Transverse colon (tissue), 4 donors: ENCODE results near the gene PRUNE1. TPM values are rescaled to one million over a fixed set of nuclear protein-coding genes. Genes with fewer than 3 reads are reported as not detected.

ENCODE experiments used
- DNase-seq: peaks from one replicate; pipeline ENCODE4 v3.0.0-alpha.2; 2019
- H3K27ac ChIP-seq, 4 donors: fragments of 200-600 bp; sonication (generic); 2 replicates each; pipeline ENCODE4 v1.5.1; 2016 to 2018; ENCODE audit warnings: inconsistent platforms in 4 of 4
- H3K27me3 ChIP-seq: fragments of 200-600 bp; sonication (generic); 2 replicates; pipeline ENCODE4 v1.5.1; 2017; ENCODE audit warnings: inconsistent platforms
- H3K36me3 ChIP-seq, 4 donors: fragments of 200-600 bp; sonication (generic); 2 replicates each; pipeline ENCODE4 v1.5.1; 2017 to 2019; ENCODE audit warnings: inconsistent platforms in 4 of 4
- H3K4me1 ChIP-seq, 4 donors: fragments of 200-600 bp; sonication (generic); 2 replicates each; pipeline ENCODE4 v1.5.1; 2017 to 2020; ENCODE audit warnings: inconsistent platforms in 4 of 4
- H3K4me3 ChIP-seq, 4 donors: fragments of 200-600 bp; sonication (generic); 1 replicate in 1 of 4; 2 replicates in 3 of 4; pipeline versions ENCODE4 v1.5.1 to v1.6.1; 2017 to 2019; ENCODE audit warnings: inconsistent platforms in 4 of 4
- H3K9me3 ChIP-seq, 2 donors: fragments of 200-600 bp; sonication (generic); 2 replicates each; pipeline ENCODE4 v1.5.1; 2017 to 2019; ENCODE audit warnings: inconsistent platforms in 2 of 2
- CTCF ChIP-seq, 5 experiments: fragments of 200-600 bp in 3 of 5; fragments of 450-650 bp in 2 of 5; sonication (generic) in 3 of 5; IDR thresholded peaks; 1 replicate in 2 of 5; 2 replicates in 3 of 5; pipeline ENCODE4 v1.5.1; 2016 to 2017; ENCODE audit warnings: antibody characterized with exemption in 5 of 5, inconsistent platforms in 3 of 5, mild to moderate bottlenecking in 2 of 5, moderate library complexity in 1 of 5
- EP300 ChIP-seq: sonication (generic); formaldehyde crosslinking; IDR thresholded peaks from one replicate; pipeline ENCODE4 v1.6.1; 2017; ENCODE audit warnings: antibody characterized with exemption, low read depth
- POLR2A ChIP-seq: fragments of 450-650 bp; IDR thresholded peaks from one replicate; pipeline ENCODE4 v1.6.1; 2016; ENCODE audit warnings: antibody characterized with exemption, mild to moderate bottlenecking, moderate library complexity
- POLR2AphosphoS5 ChIP-seq, 3 donors: sonication (generic); formaldehyde crosslinking; IDR thresholded peaks; one replicate each; pipeline ENCODE4 v1.6.1; 2016; ENCODE audit warnings: antibody characterized with exemption in 3 of 3
- WGBS, 2 donors: methylation state at CpG; one replicate each; pipeline ENCODE4 v1.1.5; 2018; ENCODE audit warnings: low coverage in 1 of 2; 5-methylcytosine and 5-hydroxymethylcytosine counted together
- in situ Hi-C, 4 donors: fragments of 200-750 bp; cut with MboI; loops; one replicate each; pipeline versions ENCODE4 v1.15.0 to v1.15.1; 2017; ENCODE audit warnings: low sequenced_read_pairs in 3 of 4, low pct_ligation_motif_present in 1 of 4, low pct_unique_long_range_greater_than_20kb in 1 of 4
- intact Hi-C: fragments of 100-400 bp; cut with DNase I; formaldehyde crosslinking; loops from one replicate; pipeline ENCODE4 v1.15.1; 2023; ENCODE audit warnings: low total_unique reads
- total RNA-seq, 4 donors: library from RNA; depleted of rRNA; stranded (reverse); fragments of >200 nt; gene quantifications; one replicate each; pipeline ENCODE4 v1.1.0, GENCODE V29; 2016

Gene PRUNE1
- total RNA-seq, 4 donors from 2014 or later, result 9.0 to 80.4 (median 26.8) TPM

DNA sequence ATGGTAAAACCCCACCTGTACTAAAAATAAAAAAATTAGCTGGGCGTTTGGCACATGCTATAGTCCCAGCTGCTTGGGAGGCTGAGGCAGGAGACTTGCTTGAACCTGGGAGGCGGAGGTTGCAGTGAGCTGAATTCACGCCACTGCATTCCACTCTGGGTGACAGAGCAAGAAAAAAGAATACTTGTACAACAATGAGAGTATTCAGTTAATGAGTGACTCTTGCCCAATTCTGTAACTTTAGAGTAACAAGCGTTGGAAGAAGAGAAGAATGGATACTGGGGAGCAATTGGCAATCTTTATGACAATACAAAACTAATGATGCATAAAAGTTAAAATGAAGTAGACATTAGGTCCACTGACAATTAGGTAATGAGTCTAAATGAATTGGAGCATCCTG lies 15.6 kb upstream of the PRUNE1 start:
- no peak overlapping the region for H3K27ac ChIP-seq
- intact Hi-C loops (no loop called here), in situ Hi-C loops (loop anchor here in 1 of 4 donors (10.0 kb wide), 1 partner anchor 168 kb away; no protein-coding TSS in a partner anchor)
- DNase-seq, result no peak
- H3K4me3 ChIP-seq, result no peak overlapping the region
- H3K9me3 ChIP-seq, result no peaks in the 10 kb centered on the region
- TF ChIP-seq POLR2A (no peak), EP300 (no peak), POLR2AphosphoS5 (IDR thresholded peaks at IDR 0.05) (no peak), CTCF (IDR thresholded peaks at IDR 0.05) (no peak)
- peaks cover 0 to 6% (median 0%) of the 10 kb centered on the region in 4 donors for H3K36me3 ChIP-seq
- H3K4me1 ChIP-seq, result peaks cover 0 to 7% (median 0%) of the 10 kb centered on the region in 4 donors
- 69 to 72% methylated on average over 4 of the region's 4 CpGs for WGBS, 2 donors
- H3K27me3 ChIP-seq, result no peaks in the 10 kb centered on the region

GRCh38 chr1:150994248-150994647 lies 14.0 kb upstream of the PRUNE1 start:
- Histone ChIP-seq H3K4me1 (peaks cover 0 to 7% (median 0%) of the 10 kb centered on the region in 4 donors), H3K27me3 (no peaks in the 10 kb centered on the region), H3K4me3 (no peak overlapping the region), H3K27ac (no peak overlapping the region), H3K36me3 (peaks cover 0 to 11% (median 4%) of the 10 kb centered on the region in 4 donors), H3K9me3 (no peaks in the 10 kb centered on the region)
- no peak for TF ChIP-seq EP300
- TF ChIP-seq POLR2A, result no peak
- TF ChIP-seq POLR2AphosphoS5 (IDR thresholded peaks at IDR 0.05), result no peak
- TF ChIP-seq CTCF (IDR thresholded peaks at IDR 0.05), result no peak
- no peak for DNase-seq
- WGBS, 2 donors, result 81 to 100% methylated on average over 1 to 3 of the region's 3 CpGs
- in situ Hi-C loops (loop anchor here in 1 of 4 donors (10.0 kb wide), 1 partner anchor 169 kb away; no protein-coding TSS in a partner anchor), intact Hi-C loops (no loop called here)

GRCh38 chr1:150995460-150995859 lies 12.8 kb upstream of the PRUNE1 start:
- no peaks in the 10 kb centered on the region for H3K9me3 ChIP-seq
- intact Hi-C loops, result no loop called here
- no peak for DNase-seq
- H3K27me3 ChIP-seq, result no peaks in the 10 kb centered on the region
- H3K27ac ChIP-seq, result peak overlapping the region; percentile 36 to 66 (median 49)
- in situ Hi-C loops, result loop anchor here in 1 of 4 donors (10.0 kb wide), 1 partner anchor 171 kb away; no protein-coding TSS in a partner anchor
- H3K4me3 ChIP-seq, result no peak overlapping the region
- 20 to 46% methylated on average over 1 to 4 of the region's 4 CpGs for WGBS, 2 donors
- peaks cover 0 to 7% (median 0%) of the 10 kb centered on the region in 4 donors for H3K4me1 ChIP-seq
- H3K36me3 ChIP-seq, result peaks cover 0 to 14% (median 6%) of the 10 kb centered on the region in 4 donors
- TF ChIP-seq POLR2AphosphoS5 (IDR thresholded peaks at IDR 0.05), result no peak
- no peak for TF ChIP-seq CTCF (IDR thresholded peaks at IDR 0.05)
- TF ChIP-seq POLR2A, result no peak
- TF ChIP-seq EP300, result no peak

DNA sequence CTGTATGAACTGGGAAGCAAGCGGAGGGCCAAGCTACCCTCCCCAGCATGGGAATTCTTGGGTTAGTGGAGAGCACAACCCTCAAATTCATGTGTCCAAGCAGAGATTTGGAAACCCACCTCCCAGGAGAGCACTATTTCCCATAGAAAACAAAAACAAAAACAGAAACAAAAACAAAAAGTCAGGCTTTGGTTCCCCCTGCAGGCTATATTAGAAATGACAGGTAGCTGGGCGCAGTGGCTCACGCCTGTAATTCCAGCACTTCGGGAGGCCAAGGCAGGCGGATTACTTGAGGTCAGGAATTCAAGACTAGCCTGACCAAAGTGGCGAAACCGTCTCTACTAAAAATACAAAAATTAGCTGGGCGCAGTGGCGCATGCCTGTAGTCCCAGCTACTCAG lies 12.4 kb upstream of the PRUNE1 start:
- no peak for TF ChIP-seq EP300
- no peak for TF ChIP-seq POLR2A
- TF ChIP-seq POLR2AphosphoS5 (IDR thresholded peaks at IDR 0.05), result no peak
- TF ChIP-seq CTCF (IDR thresholded peaks at IDR 0.05), result peak; percentile 86 to 91 (median 88)
- H3K36me3 ChIP-seq, result peaks cover 0 to 14% (median 6%) of the 10 kb centered on the region in 4 donors
- H3K27me3 ChIP-seq, result no peaks in the 10 kb centered on the region
- peaks cover 0 to 7% (median 0%) of the 10 kb centered on the region in 4 donors for H3K4me1 ChIP-seq
- H3K9me3 ChIP-seq, result no peaks in the 10 kb centered on the region
- intact Hi-C loops (no loop called here), in situ Hi-C loops (loop anchor here in 1 of 4 donors (10.0 kb wide), 1 partner anchor 171 kb away; no protein-coding TSS in a partner anchor)
- WGBS, 2 donors, result 25 to 39% methylated on average over 9 of the region's 9 CpGs
- DNase-seq, result no peak
- peak overlapping the region; percentile 36 to 66 (median 49) for H3K27ac ChIP-seq
- H3K4me3 ChIP-seq, result no peak overlapping the region
